H1 (cell line): ENCODE data around the gene TMPRSS9. TPM values are rescaled to one million over a fixed set of nuclear protein-coding genes. Genes with fewer than 3 reads are reported as not detected.

ENCODE experiments used
- CTCF ChIA-PET: fragments of 300-600 bp; sonication (Branson Sonifier 250); formaldehyde crosslinking; loops from one replicate; lab custom pipeline; 2021; ENCODE audit not compliant: partially characterized antibody; lab: Charles Lee
- POLR2A ChIA-PET: fragments of 300-600 bp; sonication (Branson Sonifier 250); formaldehyde crosslinking; loops from one replicate; lab custom pipeline; 2021; ENCODE audit warnings: inconsistent platforms; ENCODE audit not compliant: partially characterized antibody; lab: Charles Lee
- DNase-seq, 2 experiments: peaks; one replicate each; pipeline versions ENCODE4 v3.0.0 to v3.0.0-alpha.2; 2010 to 2022; ENCODE audit warnings: low spot score in 2 of 2, low read depth in 1 of 2, mixed read lengths in 1 of 2
- FAIRE-seq: peaks from 2 replicates; lab custom pipeline; 2011; peaks lifted over from hg19 to GRCh38; lab: Jason Lieb, UNC
- H2AFZ ChIP-seq: 2 replicates; pipeline ENCODE4 v1.8.1; 2012; ENCODE audit warnings: low read length, inconsistent platforms
- H2AK5ac ChIP-seq: 2 replicates; pipeline ENCODE4 v1.6.1; 2013; ENCODE audit warnings: low read depth, low read length
- H2BK120ac ChIP-seq: replicated peaks from 2 replicates; pipeline ENCODE3; 2013; ENCODE audit warnings: low read depth, low read length, inconsistent platforms
- H2BK12ac ChIP-seq: 2 replicates; pipeline ENCODE4 v1.6.1; 2013; ENCODE audit warnings: low read depth, low read length
- H2BK15ac ChIP-seq: 2 replicates; pipeline ENCODE4 v1.6.1; 2013; ENCODE audit warnings: low read length
- H2BK20ac ChIP-seq: 2 replicates; pipeline ENCODE4 v1.6.1; 2013; ENCODE audit warnings: low read length
- H2BK5ac ChIP-seq: 2 replicates; pipeline ENCODE4 v1.6.1; 2013; ENCODE audit warnings: low read depth, low read length
- H3K14ac ChIP-seq: 2 replicates; pipeline ENCODE4 v1.6.1; 2013; ENCODE audit warnings: inconsistent platforms; ENCODE audit not compliant: insufficient read length
- H3K18ac ChIP-seq: 2 replicates; pipeline ENCODE4 v1.6.1; 2013; ENCODE audit warnings: low read length; ENCODE audit errors: extremely low read depth
- H3K23ac ChIP-seq: 2 replicates; pipeline ENCODE4 v1.6.1; 2013; ENCODE audit warnings: inconsistent platforms; ENCODE audit not compliant: insufficient read length
- H3K23me2 ChIP-seq: 2 replicates; pipeline ENCODE4 v1.6.1; 2013; ENCODE audit warnings: low read depth, low read length
- H3K27ac ChIP-seq: 2 replicates; pipeline ENCODE4 v1.6.1; 2011; ENCODE audit warnings: low read depth, low read length, inconsistent platforms
- H3K27me3 ChIP-seq, 4 experiments: replicated peaks in 1 of 4; 1 replicate in 1 of 4; 2 replicates in 3 of 4; pipeline versions ENCODE4 v1.6.1 to v1.8.1; 2011 to 2013; ENCODE audit warnings: low read length in 3 of 4, mild to moderate bottlenecking in 3 of 4, inconsistent platforms in 2 of 4, mixed read lengths in 2 of 4, moderate library complexity in 1 of 4; ENCODE audit not compliant: control insufficient read depth in 3 of 4, insufficient read depth in 3 of 4; ENCODE audit errors: extremely low read depth in 1 of 4
- H3K36me3 ChIP-seq, 4 experiments: 2 replicates each; pipeline versions ENCODE4 v1.6.1 to v1.8.1; 2011 to 2013; ENCODE audit warnings: mild to moderate bottlenecking in 4 of 4, low read length in 3 of 4, moderate library complexity in 2 of 4, control low read depth in 1 of 4, inconsistent platforms in 1 of 4; ENCODE audit not compliant: insufficient read depth in 4 of 4, control insufficient read depth in 2 of 4
- H3K4ac ChIP-seq: replicated peaks from 2 replicates; pipeline ENCODE3; 2013; ENCODE audit warnings: low read length, low read depth, mixed read lengths, inconsistent platforms; ENCODE audit not compliant: insufficient read length
- H3K4me1 ChIP-seq, 4 experiments: replicated peaks in 1 of 4; 1 replicate in 1 of 4; 2 replicates in 3 of 4; pipeline versions ENCODE4 v1.6.1 to v1.8.1; 2011 to 2013; ENCODE audit warnings: low read length in 3 of 4, inconsistent platforms in 2 of 4, mixed read lengths in 1 of 4; ENCODE audit not compliant: insufficient read depth in 4 of 4, control insufficient read depth in 3 of 4
- H3K4me2 ChIP-seq, 2 experiments: 2 replicates each; pipeline versions ENCODE4 v1.6.1 to v1.8.1; 2011 to 2013; ENCODE audit warnings: low read depth in 2 of 2, low read length in 2 of 2, control low read depth in 1 of 2, inconsistent platforms in 1 of 2, mild to moderate bottlenecking in 1 of 2; ENCODE audit not compliant: insufficient read depth in 1 of 2
- H3K4me3 ChIP-seq, 4 experiments: fragments of 200-600, 300-600 bp in 1 of 4; sonication (generic), shearing (Covaris generic), sonication (Bioruptor Twin) in 1 of 4; 2 replicates each; pipeline versions ENCODE4 v1.5.1 to v1.8.1; 2011 to 2016; ENCODE audit warnings: low read length in 4 of 4, low read depth in 3 of 4, control low read depth in 2 of 4, inconsistent platforms in 2 of 4, mild to moderate bottlenecking in 2 of 4, mixed read lengths in 1 of 4, moderate library complexity in 1 of 4; ENCODE audit not compliant: insufficient read depth in 2 of 4; ENCODE audit errors: extremely low read depth in 1 of 4
- H3K56ac ChIP-seq: replicated peaks from 2 replicates; pipeline ENCODE3; 2013; ENCODE audit warnings: low read depth, mild to moderate bottlenecking, mixed read lengths, low read length, inconsistent platforms; ENCODE audit not compliant: insufficient read length
- H3K79me1 ChIP-seq: 2 replicates; pipeline ENCODE4 v1.6.1; 2013; ENCODE audit warnings: low read depth, low read length, control low read depth
- H3K79me2 ChIP-seq, 2 experiments: 2 replicates each; pipeline versions ENCODE4 v1.6.1 to v1.8.1; 2012 to 2013; ENCODE audit warnings: low read length in 2 of 2, mild to moderate bottlenecking in 2 of 2, inconsistent platforms in 1 of 2; ENCODE audit not compliant: insufficient read depth in 2 of 2, control insufficient read depth in 1 of 2
- H3K9ac ChIP-seq, 4 experiments: replicated peaks in 1 of 4; 1 replicate in 1 of 4; 2 replicates in 3 of 4; pipeline versions ENCODE4 v1.6.1 to v1.8.1; 2011 to 2013; ENCODE audit warnings: low read depth in 3 of 4, low read length in 3 of 4, control low read depth in 2 of 4, mild to moderate bottlenecking in 2 of 4, moderate library complexity in 2 of 4, inconsistent platforms in 1 of 4; ENCODE audit errors: extremely low read depth in 1 of 4
- H3K9me3 ChIP-seq, 2 experiments: 2 replicates each; pipeline versions ENCODE4 v1.6.1 to v1.8.1; 2012 to 2013; ENCODE audit warnings: mild to moderate bottlenecking in 2 of 2, moderate library complexity in 2 of 2, control low read depth in 1 of 2, inconsistent platforms in 1 of 2, low read depth in 1 of 2, low read length in 1 of 2, mixed read lengths in 1 of 2; ENCODE audit not compliant: insufficient read depth in 2 of 2
- H4K20me1 ChIP-seq, 2 experiments: replicated peaks in 1 of 2; 2 replicates each; pipeline versions ENCODE3 to v1.8.1; 2011 to 2013; ENCODE audit warnings: inconsistent platforms in 2 of 2, low read length in 2 of 2, mild to moderate bottlenecking in 1 of 2; ENCODE audit not compliant: insufficient read depth in 2 of 2, control insufficient read depth in 1 of 2
- H4K5ac ChIP-seq: 2 replicates; pipeline ENCODE4 v1.6.1; 2013; ENCODE audit warnings: low read length, low read depth, mixed read lengths, inconsistent platforms; ENCODE audit not compliant: insufficient read length
- H4K8ac ChIP-seq: 2 replicates; pipeline ENCODE4 v1.8.0; 2013; ENCODE audit warnings: mild to moderate bottlenecking, moderate library complexity, low read length, inconsistent platforms; ENCODE audit not compliant: insufficient read depth; ENCODE audit errors: extremely low read depth
- H4K91ac ChIP-seq: replicated peaks from 2 replicates; pipeline ENCODE3; 2013; ENCODE audit warnings: low read length, mixed read lengths, inconsistent platforms; ENCODE audit not compliant: insufficient read length
- ATF2 ChIP-seq: IDR thresholded peaks from 2 replicates; pipeline ENCODE4 v1.6.1; 2012; ENCODE audit warnings: low read length, inconsistent platforms
- CBX5 ChIP-seq: fragments of 300-800, 300-1000 bp; sonication (generic); IDR thresholded peaks from 2 replicates; pipeline ENCODE4 v1.7.1; 2016; ENCODE audit warnings: antibody characterized with exemption, low read length, low read depth
- CBX8 ChIP-seq: fragments of 300-800, 300-1000 bp; sonication (generic); IDR thresholded peaks from 2 replicates; pipeline ENCODE4 v1.7.1; 2016; ENCODE audit warnings: low read depth, low read length, borderline replicate concordance
- CEBPB ChIP-seq: IDR thresholded peaks from 2 replicates; pipeline ENCODE4 v1.6.1; 2012; ENCODE audit warnings: low read depth, low read length
- E2F6 ChIP-seq: IDR thresholded peaks from 2 replicates; pipeline ENCODE4 v1.6.1; 2012; ENCODE audit warnings: inconsistent platforms
- KDM4A ChIP-seq: IDR thresholded peaks from one replicate; pipeline ENCODE4 v1.7.1; 2012; ENCODE audit warnings: low read depth, mild to moderate bottlenecking, moderate library complexity, low read length, inconsistent platforms; ENCODE audit not compliant: severe bottlenecking
- KDM5A ChIP-seq: fragments of 200-600 bp; IDR thresholded peaks from 2 replicates; pipeline ENCODE4 v1.7.1; 2012; ENCODE audit warnings: mild to moderate bottlenecking, low read length, inconsistent platforms, mixed read lengths
- RFX5 ChIP-seq: IDR thresholded peaks from 2 replicates; pipeline ENCODE4 v1.6.1; 2011; ENCODE audit warnings: low read depth, low read length, improper control_type of control experiment, borderline replicate concordance
- WGBS, 2 experiments: shearing (Covaris generic) in 1 of 2; methylation state at CpG; one replicate each; pipeline versions ENCODE4 v1.1.6 to v1.1.7; 2013 to 2015; ENCODE audit warnings: low lambda C conversion rate in 2 of 2, mixed read lengths in 2 of 2, inconsistent platforms in 1 of 2, low coverage in 1 of 2, missing lambda C conversion rate in 1 of 2; ENCODE audit not compliant: insufficient replicate concordance in 2 of 2, insufficient coverage in 1 of 2, insufficient read length in 1 of 2; ENCODE audit errors: extremely low coverage in 1 of 2, missing lambda C conversion rate in 1 of 2; 5-methylcytosine and 5-hydroxymethylcytosine counted together
- polyA plus RNA-seq, 7 experiments: library from polyadenylated mRNA; depleted of rRNA in 3 of 7; stranded (reverse) in 5 of 7; unstranded in 2 of 7; fragments of >200 nt in 5 of 7; fragments of 200-250 nt in 2 of 7; gene quantifications; 1 replicate in 5 of 7; 2 replicates in 1 of 7; 4 replicates in 1 of 7; pipeline versions ENCODE4 v1.2.1 to v1.2.3, GENCODE V29; 2011 to 2013; ENCODE audit warnings: missing spikeins in 2 of 7, mixed read lengths in 2 of 7
- total RNA-seq: library from RNA; stranded (reverse); fragmentation: NEBNext Ultra II Directional; extraction: Animal tissue kit (Norgen Biotek cat#: 25700); gene quantifications from 2 replicates; pipeline ENCODE4 v1.2.1, GENCODE V29; 2021

The TMPRSS9 gene
- total and polyA plus RNA-seq, 2 of the 8 experiments (the other 6 are each of a cell fraction or from before 2014, with no cell fraction given) = 0.15 to 0.19 TPM

GRCh38 chr19:2434267-2434666 is 74.2 kb downstream of the TMPRSS9 start:
- no peak overlapping the region for H3K23ac ChIP-seq
- FAIRE-seq = no peak
- H3K27ac ChIP-seq = no peak overlapping the region
- no peak overlapping the region for H3K14ac ChIP-seq
- no peak overlapping the region for H2AK5ac ChIP-seq
- H3K18ac ChIP-seq = no peak overlapping the region
- no peak overlapping the region for H3K4me2 ChIP-seq
- H2BK5ac ChIP-seq = no peak overlapping the region; the same call in 1 of the 2 replicates
- no peaks in the 10 kb centered on the region; a peak in 1 of 4 replicates for H3K79me2 ChIP-seq
- no peak overlapping the region for H4K5ac ChIP-seq
- H3K79me1 ChIP-seq = no peaks in the 10 kb centered on the region; the same call in 1 of the 2 replicates
- H4K8ac ChIP-seq = no peak overlapping the region; the same call in 1 of the 2 replicates
- H3K23me2 ChIP-seq = no peaks in the 10 kb centered on the region
- CTCF ChIA-PET = no interaction called here
- H4K20me1 ChIP-seq = peaks cover 6 to 16% of the 10 kb centered on the region in 2 experiments
- no peak overlapping the region for H2BK20ac ChIP-seq
- no peaks in the 10 kb centered on the region for H3K4me1 ChIP-seq
- H2BK15ac ChIP-seq = no peak overlapping the region
- DNase-seq = no peak
- no peak overlapping the region for H3K4ac ChIP-seq
- no peak overlapping the region for H2BK120ac ChIP-seq
- TF ChIP-seq KDM5A (no peak), KDM4A (no peak), E2F6 (no peak), CBX8 (no peak), ATF2 (no peak), CBX5 (no peak), CEBPB (no peak), RFX5 (no peak)
- H2BK12ac ChIP-seq = no peak overlapping the region
- WGBS, 2 experiments = 87% methylated on average over 19 of the region's 22 CpGs; no CpG with 5 or more reads in 1 of the 2 experiments
- H3K9me3 ChIP-seq = no peaks in the 10 kb centered on the region
- POLR2A ChIA-PET = interaction anchor here (1.2 to 1.6 kb wide), 3 partner anchors 10 to 185 kb away, joined by 3 to 4 read pairs (median 4); no protein-coding TSS in a partner anchor
- no peak overlapping the region for H3K9ac ChIP-seq
- H2AFZ ChIP-seq = no peak overlapping the region
- no peaks in the 10 kb centered on the region for H3K27me3 ChIP-seq
- peaks cover 12 to 57% (median 42%) of the 10 kb centered on the region in 4 experiments for H3K36me3 ChIP-seq
- no peak overlapping the region for H3K56ac ChIP-seq
- H3K4me3 ChIP-seq = no peak overlapping the region
- H4K91ac ChIP-seq = no peak overlapping the region
